A549 (cell line): ENCODE data around the gene RPS16. TPM values are rescaled to one million over a fixed set of nuclear protein-coding genes. Genes with fewer than 3 reads are reported as not detected.

ENCODE experiments used
- ATAC-seq, 2 experiments: fragments of 200-7000 bp in 1 of 2; fragments of >200 bp in 1 of 2; cut with Nextera tagmentation in 1 of 2; cut with Tn5 transposase in 1 of 2; 3 replicates each; pipeline versions ENCODE4 v1.8.0 to v1.9.1; 2018 to 2020; ENCODE audit warnings: mild to moderate bottlenecking in 1 of 2, moderate library complexity in 1 of 2
- CTCF ChIA-PET: fragments of 300-600 bp; sonication (Branson Sonifier 250); formaldehyde crosslinking; extraction: SDS; loops from one replicate; lab custom pipeline; 2021; ENCODE audit warnings: antibody characterized with exemption, inconsistent platforms; lab: Yijun Ruan, JAX
- POLR2A ChIA-PET: fragments of 350-600 bp; formaldehyde crosslinking; extraction: SDS; loops from one replicate; lab custom pipeline; 2021; ENCODE audit warnings: antibody characterized with exemption, inconsistent platforms; lab: Yijun Ruan, JAX
- DNase-seq, 2 experiments: peaks; one replicate each; pipeline versions ENCODE4 v3.0.0 to v3.0.0-alpha.2; 2011 to 2016; ENCODE audit warnings: low read depth in 1 of 2, low spot score in 1 of 2
- FAIRE-seq: peaks from 2 replicates; lab custom pipeline; 2011; peaks lifted over from hg19 to GRCh38; lab: Jason Lieb, UNC
- H3K27ac ChIP-seq, 2 experiments: fragments of >200 bp; sonication (Bioruptor Twin); formaldehyde crosslinking; 3 replicates each; pipeline ENCODE4 v1.5.1; 2016 to 2017
- H3K4me1 ChIP-seq: fragments of >200 bp; sonication (Bioruptor Twin); formaldehyde crosslinking; 3 replicates; pipeline ENCODE4 v1.6.1; 2016
- H3K4me2 ChIP-seq: fragments of >200 bp; sonication (Bioruptor Twin); formaldehyde crosslinking; 3 replicates; pipeline ENCODE4 v1.6.1; 2016
- H3K4me3 ChIP-seq: fragments of >200 bp; sonication (Bioruptor Twin); formaldehyde crosslinking; 3 replicates; pipeline ENCODE4 v1.5.1; 2016
- H3K9me3 ChIP-seq: fragments of >200 bp; sonication (Bioruptor Twin); formaldehyde crosslinking; 3 replicates; pipeline ENCODE4 v1.6.1; 2016
- BCL3 ChIP-seq: fragments of >200 bp; sonication (Bioruptor Twin); formaldehyde crosslinking; IDR thresholded peaks from 3 replicates; pipeline ENCODE4 v1.6.1; 2016
- BHLHE40 ChIP-seq: IDR thresholded peaks from 2 replicates; pipeline ENCODE4 v1.6.1; 2012; ENCODE audit warnings: low read depth, low read length, inconsistent platforms
- CBX2 ChIP-seq: fragments of 200-600 bp; sonication (generic); IDR thresholded peaks from 2 replicates; pipeline ENCODE4 v1.6.1; 2016; ENCODE audit warnings: low read depth, mild to moderate bottlenecking, borderline replicate concordance
- CBX8 ChIP-seq: fragments of 200-600 bp; sonication (generic); IDR thresholded peaks from 2 replicates; pipeline ENCODE4 v1.6.1; 2016
- CEBPB ChIP-seq, 2 experiments: fragments of >200 bp in 1 of 2; sonication (Bioruptor Twin) in 1 of 2; formaldehyde crosslinking in 1 of 2; IDR thresholded peaks; 2 replicates each; pipeline ENCODE4 v1.6.1; 2012 to 2016
- CHD2 ChIP-seq: fragments of 150-350 bp; IDR thresholded peaks from 2 replicates; pipeline ENCODE4 v1.6.1; 2014; ENCODE audit warnings: low read length; ENCODE audit not compliant: partially characterized antibody
- E2F6 ChIP-seq: IDR thresholded peaks from 2 replicates; pipeline ENCODE4 v1.6.1; 2012; ENCODE audit warnings: low read depth, borderline replicate concordance
- EHF ChIP-seq: fragments of 250-450 bp; sonication (Bioruptor Pico); IDR thresholded peaks from 2 replicates; pipeline ENCODE4 v1.5.0; 2020; ENCODE audit warnings: mild to moderate bottlenecking
- EP300 ChIP-seq, 2 experiments: fragments of >200 bp; sonication (Bioruptor Twin); formaldehyde crosslinking; IDR thresholded peaks; 2 replicates in 1 of 2; 3 replicates in 1 of 2; pipeline ENCODE4 v1.6.1; 2016 to 2017
- FOSL2 ChIP-seq, 2 experiments: fragments of 450-650 bp in 1 of 2; fragments of >200 bp in 1 of 2; sonication (Bioruptor Twin) in 1 of 2; formaldehyde crosslinking; IDR thresholded peaks; 2 replicates each; pipeline versions ENCODE4 v1.5.0 to v1.6.1; 2016 to 2020; ENCODE audit warnings: mild to moderate bottlenecking in 1 of 2, moderate library complexity in 1 of 2
- FOXS1 ChIP-seq: fragments of 250-450 bp; sonication (Bioruptor Pico); IDR thresholded peaks from 2 replicates; pipeline ENCODE4 v1.5.0; 2020; ENCODE audit warnings: mild to moderate bottlenecking, moderate library complexity
- GATA3 ChIP-seq: IDR thresholded peaks from 2 replicates; pipeline ENCODE4 v1.6.1; 2012; ENCODE audit warnings: borderline replicate concordance
- HEYL ChIP-seq: fragments of 250-450 bp; sonication (Bioruptor Pico); IDR thresholded peaks from 2 replicates; pipeline ENCODE4 v1.8.0; 2021; ENCODE audit warnings: mild to moderate bottlenecking, moderate library complexity
- HOXA7 ChIP-seq: fragments of 250-450 bp; sonication (Bioruptor Pico); IDR thresholded peaks from 2 replicates; pipeline ENCODE4 v1.5.0; 2020; ENCODE audit warnings: mild to moderate bottlenecking, moderate library complexity
- HOXB13 ChIP-seq: fragments of 250-450 bp; sonication (Bioruptor Pico); IDR thresholded peaks from 2 replicates; pipeline ENCODE4 v1.5.0; 2020; ENCODE audit warnings: low read depth, mild to moderate bottlenecking, moderate library complexity
- HOXB5 ChIP-seq: fragments of 250-450 bp; sonication (Bioruptor Pico); IDR thresholded peaks from 2 replicates; pipeline ENCODE4 v1.5.0; 2020; ENCODE audit warnings: mild to moderate bottlenecking, moderate library complexity
- JUN ChIP-seq, 2 experiments: fragments of >200 bp; sonication (Bioruptor Twin); formaldehyde crosslinking; IDR thresholded peaks; 2 replicates in 1 of 2; 3 replicates in 1 of 2; pipeline ENCODE4 v1.6.1; 2016 to 2017
- JUNB ChIP-seq: fragments of >200 bp; sonication (Bioruptor Twin); formaldehyde crosslinking; IDR thresholded peaks from 2 replicates; pipeline ENCODE4 v1.6.1; 2016
- KDM1A ChIP-seq: fragments of 200-600 bp; sonication (generic); IDR thresholded peaks from 2 replicates; pipeline ENCODE4 v1.6.1; 2016; ENCODE audit warnings: low read depth, mild to moderate bottlenecking
- KDM5A ChIP-seq: fragments of 200-600 bp; sonication (generic); IDR thresholded peaks from 2 replicates; pipeline ENCODE4 v1.6.1; 2016; ENCODE audit warnings: antibody characterized with exemption, mild to moderate bottlenecking
- MAX ChIP-seq: IDR thresholded peaks from 2 replicates; pipeline ENCODE4 v1.6.1; 2012
- MYC ChIP-seq: IDR thresholded peaks from 2 replicates; pipeline ENCODE4 v1.6.1; 2012; ENCODE audit warnings: mild to moderate bottlenecking, inconsistent platforms, low read length, improper control_type of control experiment, borderline replicate concordance
- NFE2L2 ChIP-seq: fragments of 150-350 bp; conservative IDR thresholded peaks from 2 replicates; pipeline ENCODE4 v1.6.1; 2014; ENCODE audit warnings: low read length
- NPAS2 ChIP-seq: fragments of 250-450 bp; sonication (Bioruptor Pico); IDR thresholded peaks from 2 replicates; pipeline ENCODE4 v1.8.0; 2022; ENCODE audit warnings: mild to moderate bottlenecking, moderate library complexity, borderline replicate concordance
- PHF8 ChIP-seq: fragments of 200-600 bp; sonication (generic); IDR thresholded peaks from 2 replicates; pipeline ENCODE4 v1.6.1; 2016; ENCODE audit warnings: low read depth, mild to moderate bottlenecking, antibody characterized with exemption, moderate library complexity, borderline replicate concordance
- POLR2A ChIP-seq: IDR thresholded peaks from 2 replicates; pipeline ENCODE4 v1.6.1; 2012; ENCODE audit warnings: mild to moderate bottlenecking, low read length
- RAD21 ChIP-seq, 2 experiments: fragments of >200 bp in 1 of 2; sonication (Bioruptor Twin) in 1 of 2; formaldehyde crosslinking in 1 of 2; IDR thresholded peaks in 1 of 2; conservative IDR thresholded peaks in 1 of 2; 2 replicates in 1 of 2; 3 replicates in 1 of 2; pipeline ENCODE4 v1.6.1; 2012 to 2018; ENCODE audit warnings: inconsistent platforms in 1 of 2
- RARB ChIP-seq: fragments of 250-450 bp; sonication (Bioruptor Pico); IDR thresholded peaks from 2 replicates; pipeline ENCODE4 v1.8.0; 2021; ENCODE audit warnings: mild to moderate bottlenecking, moderate library complexity
- SREBF2 ChIP-seq: fragments of 450-650 bp; IDR thresholded peaks from 2 replicates; pipeline ENCODE4 v1.6.1; 2014; ENCODE audit warnings: mild to moderate bottlenecking, moderate library complexity
- TP53 ChIP-seq: fragments of 250-450 bp; sonication (Bioruptor Pico); IDR thresholded peaks from 2 replicates; pipeline ENCODE4 v1.5.0; 2021; ENCODE audit warnings: mild to moderate bottlenecking, moderate library complexity
- ZC3H11A ChIP-seq: fragments of 450-650 bp; IDR thresholded peaks from 2 replicates; pipeline ENCODE4 v1.6.1; 2014; ENCODE audit warnings: antibody characterized with exemption, mild to moderate bottlenecking
- ZNF302 ChIP-seq: fragments of 250-450 bp; sonication (Bioruptor Pico); IDR thresholded peaks from 2 replicates; pipeline ENCODE4 v1.9.0; 2021; ENCODE audit warnings: inconsistent platforms, mild to moderate bottlenecking, moderate library complexity
- WGBS: methylation state at CpG from one replicate; pipeline ENCODE4 v1.1.6; 2017; ENCODE audit errors: missing lambda C conversion rate; 5-methylcytosine and 5-hydroxymethylcytosine counted together
- polyA plus RNA-seq, 4 experiments: library from polyadenylated mRNA; depleted of rRNA in 3 of 4; stranded (reverse); fragments of >200 nt; fragmentation: RNase III in 1 of 4; extraction: RNeasy Plus Mini Kit Qiagen cat#74134 plus additional on column Dnase treatment in 1 of 4; gene quantifications; 2 replicates in 3 of 4; 3 replicates in 1 of 4; pipeline ENCODE4 v1.2.3, GENCODE V29; 2011 to 2017
- TF ChIP-seq, protein P1 (sequence below): IDR thresholded peaks from 2 replicates; pipeline ENCODE4 v1.6.1; 2012
- TF ChIP-seq, protein P2 (sequence below): fragments of 450-650 bp; IDR thresholded peaks from 2 replicates; pipeline ENCODE4 v1.6.1; 2014; ENCODE audit warnings: antibody characterized with exemption

The RPS16 gene
- polyA plus RNA-seq, 2 of the 4 experiments (the other 2 are of a cell fraction) = 4,348 to 4,855 TPM

- no peak for TF ChIP-seq BCL3
These were observed 3.1 kb downstream of the RPS16 start (continued) for GRCh38 chr19:39432677-39433025.

GRCh38 chr19:39430675-39431593 lies 4.8 kb downstream of the RPS16 start:
- peak; percentile 99 to 100 for DNase-seq
- 18% methylated on average over 25 of the region's 25 CpGs for WGBS
- H3K9me3 ChIP-seq = no peaks in the 10 kb centered on the region
- peak; percentile 74 for ATAC-seq
- H3K4me3 ChIP-seq = peak overlapping the region; percentile 5; the same call in 1 of the 3 replicates
- POLR2A ChIA-PET = interaction anchor here (0.6 to 2.7 kb wide), 8 partner anchors 10 to 85 kb away, joined by 3 to 17 read pairs (median 4); partner anchors contain the start of genes MED29, PAF1, SUPT5H and ZFP36
- H3K27ac ChIP-seq = peak overlapping the region; percentile 83 to 90
- CTCF ChIA-PET = interaction anchor here (0.9 to 23.5 kb wide), 8 partner anchors 8 to 32 kb away, joined by 3 to 457 read pairs (median 31); partner anchors contain the start of genes MED29, PAF1, PLEKHG2 and ZFP36
- peak overlapping the region; percentile 91 for H3K4me2 ChIP-seq
- peak; percentile 100 for FAIRE-seq
- H3K4me1 ChIP-seq = peaks cover 74% of the 10 kb centered on the region
- TF ChIP-seq BHLHE40 = peak; percentile 17; the same call in 1 of the 2 replicates
- no peak for TF ChIP-seq KDM1A
- TF ChIP-seq, protein P1, sequence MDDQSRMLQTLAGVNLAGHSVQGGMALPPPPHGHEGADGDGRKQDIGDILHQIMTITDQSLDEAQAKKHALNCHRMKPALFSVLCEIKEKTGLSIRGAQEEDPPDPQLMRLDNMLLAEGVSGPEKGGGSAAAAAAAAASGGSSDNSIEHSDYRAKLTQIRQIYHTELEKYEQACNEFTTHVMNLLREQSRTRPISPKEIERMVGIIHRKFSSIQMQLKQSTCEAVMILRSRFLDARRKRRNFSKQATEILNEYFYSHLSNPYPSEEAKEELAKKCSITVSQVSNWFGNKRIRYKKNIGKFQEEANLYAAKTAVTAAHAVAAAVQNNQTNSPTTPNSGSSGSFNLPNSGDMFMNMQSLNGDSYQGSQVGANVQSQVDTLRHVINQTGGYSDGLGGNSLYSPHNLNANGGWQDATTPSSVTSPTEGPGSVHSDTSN = peak; percentile 75; the same call in 1 of the 2 replicates
- TF ChIP-seq E2F6 = peak; percentile 93
- no peak for TF ChIP-seq SREBF2
- peak; percentile 93 for TF ChIP-seq ZNF302
- peak; percentile 99 for TF ChIP-seq MAX
- peak; percentile 100 for TF ChIP-seq HOXB13 (CRISPR knock-in tag)
- TF ChIP-seq TP53 (CRISPR knock-in tag) = peak; percentile 98
- no peak for TF ChIP-seq RAD21 (conservative IDR thresholded peaks at IDR 0.05 in 1 of 2, IDR thresholded peaks at IDR 0.05 in 1 of 2)
- peak; percentile 89 for TF ChIP-seq FOSL2 (IDR thresholded peaks at IDR 0.05)
- TF ChIP-seq FOSL2 (CRISPR knock-in tag; IDR thresholded peaks at IDR 0.05) = peak; percentile 100
- TF ChIP-seq CEBPB (IDR thresholded peaks at IDR 0.05) = peak; percentile 54 to 87; a peak in 3 of 4 replicates
- TF ChIP-seq ZC3H11A = no peak
- peak; percentile 75 to 86 for TF ChIP-seq JUN (IDR thresholded peaks at IDR 0.05)
- TF ChIP-seq JUNB = peak; percentile 74; the same call in 1 of the 2 replicates
- no peak for TF ChIP-seq KDM5A
- TF ChIP-seq RARB = peak; percentile 89
- TF ChIP-seq CHD2 = peak; percentile 64
- no peak for TF ChIP-seq PHF8
- peak; percentile 82; the same call in 2 of the 3 replicates for TF ChIP-seq BCL3
- TF ChIP-seq, protein P2, sequence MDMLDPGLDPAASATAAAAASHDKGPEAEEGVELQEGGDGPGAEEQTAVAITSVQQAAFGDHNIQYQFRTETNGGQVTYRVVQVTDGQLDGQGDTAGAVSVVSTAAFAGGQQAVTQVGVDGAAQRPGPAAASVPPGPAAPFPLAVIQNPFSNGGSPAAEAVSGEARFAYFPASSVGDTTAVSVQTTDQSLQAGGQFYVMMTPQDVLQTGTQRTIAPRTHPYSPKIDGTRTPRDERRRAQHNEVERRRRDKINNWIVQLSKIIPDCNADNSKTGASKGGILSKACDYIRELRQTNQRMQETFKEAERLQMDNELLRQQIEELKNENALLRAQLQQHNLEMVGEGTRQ = peak; percentile 83
- peak; percentile 40; the same call in 1 of the 2 replicates for TF ChIP-seq NFE2L2
- TF ChIP-seq MYC = peak; percentile 100
- TF ChIP-seq POLR2A = peak; percentile 33; the same call in 1 of the 2 replicates
- peak; percentile 99 for TF ChIP-seq EHF (CRISPR knock-in tag)
- no peak for TF ChIP-seq CBX2
- no peak for TF ChIP-seq NPAS2
- peak; percentile 42; the same call in 1 of the 2 replicates for TF ChIP-seq GATA3
- peak; percentile 97 for TF ChIP-seq HEYL
- TF ChIP-seq HOXA7 (CRISPR knock-in tag) = peak; percentile 98
- peak; percentile 99 for TF ChIP-seq HOXB5
- peak; percentile 97 for TF ChIP-seq FOXS1
- no peak for TF ChIP-seq CBX8
- TF ChIP-seq EP300 (IDR thresholded peaks at IDR 0.05) = peak in 1 of 2 experiments; percentile 73; a peak in 1 of 5 replicates
